ENCODE results near the gene SIAH2. TPM values are rescaled to one million over a fixed set of nuclear protein-coding genes. Genes with fewer than 3 reads are reported as not detected.

Gene SIAH2
- 25.7 and 44.0 TPM in 2 replicates for total RNA-seq

GRCh38 chr3:150763122-150763840 lies at the start of gene SIAH2:
Gene SIAH2, minus strand, starts transcription at chr3:150763169. Its CDS starts 320 bp downstream, at chr3:150762849.

GRCh38 chr3:150703756-150704344 lies 59.1 kb downstream of the SIAH2 start, which contains the start of gene ERICH6:
Gene ERICH6, minus strand, starts transcription at chr3:150703920. Its CDS starts 22 bp downstream, at chr3:150703898.

Other genes starting within 250 kb of the SIAH2 start
- 215 and 276 TPM in 2 replicates for gene SERP1, start 216.7 kb downstream of the SIAH2 start, total RNA-seq
- gene EIF2A, start 216.4 kb downstream of the SIAH2 start, total RNA-seq = 201 and 214 TPM in 2 replicates
- gene SELENOT, start 159.8 kb downstream of the SIAH2 start, total RNA-seq = 149 and 263 TPM in 2 replicates
- 0.22 TPM in 1 of 2 replicates, not detected in the other for gene ERICH6, start 59.2 kb downstream of the SIAH2 start, total RNA-seq
- gene MINDY4B, start 142.3 kb upstream of the SIAH2 start, total RNA-seq = not detected in 2 replicates
- not detected in 2 replicates for gene CLRN1, start 209.6 kb upstream of the SIAH2 start, total RNA-seq